SIG-M5 treated with dmso at 0.1 percent for 504 hours (cell line): ENCODE data around the gene NRXN3.

Experiments
- DNase-seq: peaks from one replicate; lab custom pipeline; 2025; ENCODE audit not compliant: unreplicated experiment; lab: John Stamatoyannopoulos, UW

Gene NRXN3

DNA sequence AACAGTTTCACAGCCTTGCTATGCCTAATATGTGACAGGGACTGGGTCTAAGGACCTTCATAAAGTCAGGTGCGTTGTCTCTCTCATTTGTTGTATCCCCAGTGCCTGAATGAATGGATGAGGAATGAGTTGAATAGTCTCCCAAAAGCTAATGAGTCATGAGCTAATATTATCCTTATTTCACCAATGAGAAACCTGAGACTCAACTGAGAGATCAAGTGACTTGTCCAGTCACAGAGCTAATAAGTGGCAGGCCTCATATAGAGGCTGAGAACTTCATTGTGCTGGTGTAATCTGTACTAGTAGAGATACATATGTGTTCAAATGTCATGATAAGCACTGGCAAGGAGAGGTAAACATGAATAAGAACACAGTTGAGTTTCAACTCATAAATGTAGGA lies 612.4 kb downstream of the NRXN3 start:
- DNase-seq: no peak

DNA sequence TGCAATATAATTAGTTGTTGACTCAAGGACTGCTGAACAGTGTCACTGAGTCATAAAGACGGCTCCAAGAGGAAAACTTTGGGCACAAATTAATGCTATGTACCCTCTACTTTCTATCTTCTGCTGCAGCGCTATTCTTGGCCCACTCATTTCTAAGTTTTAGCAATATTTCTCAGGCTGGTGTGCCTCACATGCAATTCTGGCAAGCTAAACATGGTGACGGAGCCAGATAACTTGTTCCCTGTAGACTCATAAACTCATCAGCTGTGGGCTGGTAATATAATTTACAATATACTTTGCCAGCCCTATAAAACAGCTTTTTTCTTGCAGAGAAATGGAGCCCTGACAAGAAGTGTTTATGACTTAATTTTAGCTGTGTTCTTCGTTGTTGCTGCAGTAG lies 615.1 kb downstream of the NRXN3 start:
- no peak for DNase-seq

DNA sequence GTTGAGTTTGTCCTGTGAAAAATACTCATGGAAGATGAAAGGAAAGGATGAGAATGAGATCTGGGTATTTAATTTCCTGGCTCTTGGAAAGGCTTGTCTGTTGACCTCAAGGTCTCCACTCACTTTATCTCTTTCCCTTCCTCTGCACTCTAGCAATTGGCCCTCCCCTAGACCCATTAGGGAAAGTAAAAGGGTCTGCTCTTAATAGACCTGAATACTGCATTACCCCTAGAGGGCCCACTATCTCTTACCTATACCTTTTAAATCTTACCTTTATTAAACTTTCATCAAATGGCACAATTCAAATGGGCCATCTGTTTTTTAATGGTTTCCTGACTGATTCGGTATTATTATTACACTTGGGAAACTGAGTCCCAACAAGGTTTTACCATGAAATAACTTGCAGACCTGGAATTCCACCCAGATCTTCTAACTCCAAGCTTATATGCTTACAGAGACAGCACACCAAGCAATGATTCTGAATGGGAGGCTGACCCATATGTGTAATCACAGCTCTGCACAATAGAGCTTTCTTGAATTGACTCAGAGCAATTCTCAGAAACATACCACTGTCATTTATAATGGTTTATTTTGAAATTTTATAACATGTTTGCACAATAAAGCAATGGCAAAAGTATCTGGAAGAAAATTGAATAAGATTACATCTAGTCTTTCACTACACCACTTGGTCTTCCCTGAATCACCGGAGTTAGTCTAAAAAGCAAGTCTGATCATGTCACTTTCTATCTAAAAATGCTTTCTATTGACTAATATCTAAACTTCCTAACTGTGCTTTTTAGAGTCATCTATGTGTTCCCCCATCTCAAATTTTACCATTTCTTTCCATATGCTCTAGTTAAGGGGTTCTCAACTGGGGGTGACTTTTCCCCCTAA lies 618.5 kb downstream of the NRXN3 start:
- DNase-seq: no peak

DNA sequence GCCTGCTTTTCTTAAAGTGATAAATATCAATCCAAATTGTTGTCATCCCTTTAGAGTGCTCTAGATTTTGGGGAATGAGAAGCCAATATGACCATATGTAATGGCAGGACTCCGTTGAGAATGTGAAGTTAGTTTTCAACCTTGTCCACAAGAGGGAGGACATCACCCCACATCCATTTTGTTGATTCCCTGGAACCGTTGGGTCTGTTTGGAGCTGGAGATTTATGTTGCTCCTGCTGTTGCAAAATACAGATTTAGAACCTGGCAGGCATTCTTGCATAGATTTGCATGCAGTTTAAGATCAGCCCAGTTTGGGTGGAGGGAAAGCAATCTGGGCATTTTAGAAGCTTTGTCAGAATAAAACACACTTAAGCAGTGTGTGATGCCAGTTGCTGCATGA lies 620.1 kb downstream of the NRXN3 start:
- no peak for DNase-seq

DNA sequence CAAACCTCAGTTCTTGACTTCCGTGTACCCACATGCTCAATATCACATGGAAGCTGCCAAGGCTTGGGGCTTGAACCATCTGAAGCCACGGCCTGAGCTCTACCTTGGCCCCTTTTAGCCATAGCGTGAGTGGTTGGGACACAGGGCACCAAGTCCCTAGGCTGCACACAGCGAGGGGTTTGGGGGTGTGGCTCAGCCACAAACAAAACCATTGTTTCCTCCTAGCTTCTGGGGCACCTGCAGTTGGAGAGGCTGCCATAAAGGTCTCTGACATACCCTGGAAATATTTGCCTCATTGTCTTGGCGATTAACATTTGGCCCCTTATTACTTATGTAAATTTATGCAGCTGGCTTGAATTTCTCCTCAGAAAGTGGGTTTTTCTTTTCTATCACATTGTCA lies 628.6 kb downstream of the NRXN3 start:
- DNase-seq: no peak

DNA sequence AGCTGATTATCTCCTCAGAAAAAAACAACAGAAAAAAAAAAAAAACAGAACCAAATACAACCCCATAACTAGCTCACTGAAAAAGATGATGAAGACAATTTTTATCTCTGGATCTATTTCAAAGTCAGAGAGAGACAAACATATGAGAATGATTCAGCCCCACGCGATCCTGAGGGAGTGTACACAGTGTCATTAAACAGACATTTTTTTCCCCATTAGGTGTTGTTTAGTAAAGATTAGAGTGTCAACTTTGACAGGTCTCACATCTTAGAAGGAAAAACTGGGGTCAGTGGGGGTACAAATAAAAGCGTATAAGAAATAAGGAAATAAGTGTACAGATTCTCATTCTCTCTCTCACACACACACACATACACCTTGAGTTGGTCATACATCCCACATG lies 635.4 kb downstream of the NRXN3 start:
- no peak for DNase-seq

DNA sequence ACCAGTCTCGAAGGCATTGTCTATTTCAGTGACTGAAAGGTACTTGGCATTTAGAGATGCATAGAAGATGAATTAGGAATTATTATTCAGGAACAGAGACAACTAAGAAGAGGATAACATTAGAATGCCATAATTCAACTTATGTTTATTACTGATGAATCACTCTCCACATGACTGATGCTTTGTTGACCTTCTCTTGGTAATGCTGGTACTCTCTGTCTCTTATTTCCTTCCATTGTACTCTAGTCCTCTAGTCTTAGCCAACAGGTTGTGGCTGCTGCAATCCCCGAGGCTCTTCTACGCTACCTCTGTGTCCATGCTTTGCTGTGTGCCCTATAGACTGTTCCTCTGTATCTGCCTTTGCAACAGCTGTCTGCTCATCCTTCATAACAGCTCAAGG lies 652.9 kb downstream of the NRXN3 start:
- no peak for DNase-seq

DNA sequence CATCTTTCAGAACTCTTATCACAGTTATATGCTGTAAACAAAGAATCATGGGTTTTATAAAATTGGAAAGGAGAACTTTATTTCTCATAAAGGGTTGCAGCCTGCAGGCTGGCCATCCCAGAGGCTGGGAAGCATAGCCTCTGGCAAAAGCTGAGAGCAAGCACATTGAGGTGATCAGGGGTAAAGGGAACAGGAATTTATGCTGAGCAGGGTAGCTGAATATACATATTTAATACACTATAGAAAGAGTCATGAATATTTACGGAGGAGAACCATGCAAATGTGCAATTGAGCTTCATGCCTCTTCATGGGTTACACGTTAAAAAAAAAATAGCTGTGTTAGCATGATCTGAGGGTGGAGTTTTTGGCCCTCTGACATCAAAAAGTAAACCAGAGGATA lies 653.3 kb downstream of the NRXN3 start:
- DNase-seq: no peak

DNA sequence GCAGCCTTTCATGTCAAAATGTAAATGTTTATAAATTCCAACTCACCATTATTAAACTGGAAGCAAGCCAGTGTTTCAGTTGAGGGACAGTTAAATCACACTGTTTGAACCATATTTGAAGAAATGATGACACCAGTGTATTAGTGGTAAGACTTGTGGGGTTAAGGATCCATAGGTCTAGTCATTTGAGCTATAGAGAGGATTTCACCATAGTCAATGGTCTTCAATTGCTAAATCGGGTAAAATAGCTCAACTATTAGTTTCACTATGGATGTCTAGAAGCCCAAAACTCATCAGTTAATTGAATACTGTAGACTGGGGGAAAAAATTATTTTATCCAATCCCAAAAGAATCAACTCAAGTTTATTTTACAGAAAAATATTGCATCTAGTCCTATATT lies 659.1 kb downstream of the NRXN3 start:
- no peak for DNase-seq

DNA sequence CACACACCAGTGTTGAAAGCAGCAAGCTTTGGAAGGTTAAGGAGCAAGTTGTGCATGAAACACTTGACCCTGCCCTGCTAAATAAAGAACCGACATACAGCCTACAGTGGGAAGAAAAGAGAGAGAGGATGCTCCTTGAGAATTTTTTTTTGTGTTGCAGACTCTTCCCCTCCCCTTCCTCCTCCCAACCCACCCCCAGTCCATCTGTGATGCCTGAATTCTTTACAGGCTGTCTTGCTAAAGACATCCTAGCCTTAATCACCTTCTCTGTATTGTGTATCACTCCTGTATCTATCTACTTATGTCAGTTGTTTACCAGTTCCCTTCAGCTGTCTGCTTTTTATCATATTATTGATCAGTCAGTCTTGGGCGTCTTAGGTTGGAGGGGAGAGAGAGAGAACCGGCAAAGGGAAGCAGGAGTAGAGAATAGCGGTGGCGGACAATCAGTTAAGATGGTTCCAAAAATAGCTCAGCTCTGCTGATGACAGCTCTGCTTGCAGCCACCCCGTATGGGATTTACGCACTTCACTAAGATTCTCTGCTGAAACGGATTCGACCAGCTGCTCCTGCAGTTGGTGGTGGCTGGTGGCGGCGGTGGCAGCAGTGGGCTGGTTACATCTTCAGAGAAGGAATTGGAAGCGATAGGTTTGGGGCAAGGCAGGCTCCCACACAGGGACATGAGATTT lies 664.7 kb downstream of the NRXN3 start:
- no peak for DNase-seq

DNA sequence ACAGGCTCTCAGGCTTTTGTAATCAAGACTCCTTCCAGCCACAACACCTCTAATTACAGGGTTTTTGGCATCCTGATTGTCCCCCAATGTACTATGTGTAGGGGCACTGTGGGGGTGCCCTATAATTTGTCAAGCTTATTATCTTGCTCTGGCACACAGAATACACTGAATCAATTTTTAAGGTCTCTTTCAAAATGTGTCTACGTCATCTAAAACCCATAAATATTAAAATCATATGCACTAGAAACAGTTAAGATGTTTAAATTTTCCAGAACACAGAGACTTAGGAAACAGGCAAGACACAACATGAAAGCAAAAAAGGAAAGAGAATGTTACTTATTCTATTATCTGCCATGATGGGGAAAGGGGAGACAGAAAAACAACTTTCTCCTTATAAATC lies 665.7 kb downstream of the NRXN3 start:
- no peak for DNase-seq

DNA sequence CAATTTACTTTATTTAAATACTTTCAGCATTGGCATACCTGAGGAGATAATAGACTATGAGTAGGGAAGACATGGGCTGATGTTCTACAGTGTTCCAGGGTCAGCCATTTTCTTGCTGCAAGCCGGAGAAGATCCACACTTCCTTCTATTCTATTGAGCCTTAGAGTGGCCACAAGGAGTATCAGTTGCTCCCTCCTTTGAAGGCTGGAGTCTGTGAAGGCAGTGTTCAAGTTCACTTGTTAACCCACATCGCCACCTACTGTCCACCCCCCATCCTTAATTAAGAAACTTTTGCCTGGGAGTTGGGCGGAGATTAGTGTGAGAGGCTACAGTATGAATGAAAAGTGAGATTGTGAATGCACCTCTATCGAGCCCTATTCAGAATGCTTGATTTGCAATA lies 666.6 kb downstream of the NRXN3 start:
- peak; percentile 73 for DNase-seq

DNA sequence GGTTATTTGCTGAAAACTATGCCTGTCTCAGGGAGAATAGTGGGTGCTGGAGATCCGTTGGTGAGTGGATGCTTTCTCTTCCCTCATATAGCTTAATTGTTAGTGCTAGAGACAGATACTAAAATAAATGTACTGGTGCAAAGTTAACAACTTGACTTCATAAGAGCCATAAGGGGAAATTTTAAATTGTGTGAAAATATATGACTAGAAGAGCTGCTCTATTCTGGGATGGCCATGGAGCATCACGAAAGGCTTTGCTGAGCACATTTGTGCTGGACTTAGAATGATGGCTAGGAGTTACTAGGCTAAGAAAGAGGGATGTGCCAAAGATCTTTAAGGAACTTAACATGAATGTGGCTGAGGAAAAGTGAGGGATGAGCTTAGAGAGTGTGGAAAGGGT lies 668.8 kb downstream of the NRXN3 start:
- no peak for DNase-seq

DNA sequence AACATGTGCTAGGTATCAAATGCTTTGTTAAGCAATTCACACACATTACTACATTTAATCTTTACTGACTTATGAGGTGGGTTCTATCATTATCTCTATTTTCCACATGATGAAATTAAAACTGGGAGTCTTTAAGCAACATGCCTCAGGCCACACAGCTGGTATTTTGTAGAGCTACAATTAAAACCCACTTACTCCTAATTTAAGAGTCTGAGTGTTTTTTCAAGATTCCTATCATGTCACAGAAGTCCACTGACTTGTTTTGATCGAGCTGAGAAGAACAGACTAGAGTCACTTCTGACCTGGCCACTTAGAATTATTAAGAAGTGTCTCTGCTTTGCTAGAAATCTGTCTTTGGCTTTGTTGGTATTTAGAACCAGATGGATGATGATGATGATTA lies 670.7 kb downstream of the NRXN3 start:
- DNase-seq: no peak

DNA sequence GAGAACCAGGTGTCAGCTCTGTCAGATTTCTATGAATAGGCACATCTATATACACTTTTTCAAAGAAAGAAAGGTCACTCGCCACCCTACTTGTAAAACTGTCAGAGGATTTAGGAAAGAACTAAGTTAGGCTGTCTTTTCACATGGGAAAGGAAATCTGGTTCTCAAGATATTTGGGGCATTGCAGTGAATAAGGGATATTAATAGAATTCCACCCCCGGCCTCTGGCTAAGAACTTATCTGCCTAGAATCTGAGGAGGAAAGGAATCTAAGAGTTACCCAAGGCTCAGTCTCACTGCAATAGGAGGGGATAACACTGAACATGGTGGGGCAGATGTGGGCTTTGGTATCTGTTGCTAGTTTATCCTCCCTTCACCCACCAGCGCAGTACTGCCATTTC lies 677.6 kb downstream of the NRXN3 start:
- no peak for DNase-seq

DNA sequence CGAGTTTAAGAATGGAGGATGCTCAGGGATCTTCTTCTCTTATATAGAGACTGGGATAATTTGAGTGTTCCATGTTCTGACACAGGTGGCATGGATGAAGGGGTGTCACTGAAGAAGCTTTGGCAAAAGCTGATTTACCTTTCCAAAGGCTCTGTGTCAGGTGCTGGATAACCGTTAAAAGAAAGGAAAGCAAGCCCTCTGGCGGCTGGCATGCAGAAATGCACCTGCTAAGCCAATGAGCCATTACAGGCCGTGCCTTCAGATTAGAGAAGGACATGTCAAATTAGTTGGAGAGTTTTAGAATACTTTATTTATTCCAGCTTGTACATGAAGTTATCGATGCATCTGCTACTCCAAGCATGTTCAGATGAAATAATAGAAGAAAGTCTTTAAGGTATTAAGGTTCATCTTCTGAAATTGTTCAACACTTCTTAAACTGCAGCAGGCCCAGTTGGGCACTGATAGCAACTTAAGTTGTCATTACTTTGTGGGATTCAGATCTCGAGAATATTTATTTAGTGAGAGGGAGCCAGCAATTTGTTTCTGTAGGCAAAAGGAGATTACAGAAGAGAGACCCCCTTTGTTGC lies 678.2 kb downstream of the NRXN3 start:
- DNase-seq: peak; percentile 31

DNA sequence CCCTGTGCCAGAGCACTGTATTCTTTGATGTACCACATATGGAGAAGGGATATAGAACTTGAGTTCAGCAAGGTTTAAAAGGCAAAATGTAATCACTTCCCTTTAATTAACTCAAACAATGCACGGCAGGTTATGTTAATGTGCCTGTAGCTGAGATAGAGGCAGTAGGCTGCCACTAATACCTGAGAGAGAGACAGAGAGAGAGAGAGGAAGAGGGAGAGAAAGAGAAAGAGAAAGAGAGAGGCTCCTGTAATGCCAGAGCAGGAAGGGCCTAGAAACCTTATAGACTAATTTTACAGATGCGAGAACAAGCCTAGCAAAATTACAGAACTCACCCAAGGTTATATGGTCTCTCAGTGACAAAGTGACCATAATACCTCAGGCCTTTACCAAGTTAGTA lies 679.8 kb downstream of the NRXN3 start:
- no peak for DNase-seq

DNA sequence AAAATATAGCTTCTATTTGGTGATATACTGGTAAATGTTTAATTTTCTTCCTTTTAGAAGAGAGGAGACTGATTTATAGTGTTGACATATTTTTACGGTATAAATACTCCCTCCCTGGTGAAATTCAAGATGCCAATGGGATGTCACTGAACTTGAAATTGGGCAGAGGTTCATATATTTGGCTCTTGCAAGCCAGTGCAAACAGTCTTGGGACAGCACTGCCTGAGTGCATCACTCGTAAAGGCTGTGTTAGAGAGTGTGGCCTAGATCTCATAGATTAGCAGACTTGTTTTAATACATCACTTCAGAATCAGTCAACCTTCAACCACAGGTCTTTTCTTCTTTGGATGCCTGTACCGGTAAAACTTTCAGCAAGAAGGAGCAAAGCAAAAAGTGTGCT lies 681.0 kb downstream of the NRXN3 start:
- no peak for DNase-seq

DNA sequence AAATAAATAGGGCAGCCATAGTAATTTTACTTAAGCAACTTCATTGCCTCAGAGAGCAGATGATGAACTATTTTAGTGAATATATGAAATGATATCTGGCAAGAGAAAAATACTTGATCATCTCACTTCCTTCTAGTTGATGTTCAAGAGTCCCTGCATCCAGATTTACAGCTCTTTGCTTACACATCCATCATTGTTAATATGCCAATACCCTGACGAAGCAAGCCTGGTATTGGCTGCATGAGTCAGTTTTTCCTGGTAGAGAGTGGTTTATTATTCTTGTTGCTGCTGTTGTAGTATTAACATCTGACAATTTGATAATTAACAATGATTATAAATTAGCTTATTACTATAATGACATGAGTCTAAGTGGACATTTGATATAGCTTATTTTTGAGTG lies 681.9 kb downstream of the NRXN3 start:
- no peak for DNase-seq

DNA sequence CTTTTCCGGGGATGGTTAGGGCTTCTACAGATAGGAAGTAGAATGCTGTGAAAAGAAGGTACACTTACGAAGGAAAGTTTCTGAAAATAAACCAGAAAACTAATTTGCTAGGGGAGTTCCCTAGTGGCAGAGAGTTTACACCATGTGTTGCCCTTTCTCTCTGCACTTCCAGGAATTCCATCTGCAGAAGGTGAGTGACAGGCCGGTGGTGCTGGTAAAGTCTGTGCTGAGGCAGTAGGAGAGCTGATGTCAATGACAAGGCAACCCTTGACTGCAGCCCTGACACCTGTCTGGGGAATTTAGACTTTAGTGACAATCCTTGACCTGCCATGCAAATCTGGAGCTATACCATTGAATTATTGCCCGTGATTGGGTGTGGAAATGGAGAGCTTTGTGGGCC lies 687.8 kb downstream of the NRXN3 start:
- no peak for DNase-seq

DNA sequence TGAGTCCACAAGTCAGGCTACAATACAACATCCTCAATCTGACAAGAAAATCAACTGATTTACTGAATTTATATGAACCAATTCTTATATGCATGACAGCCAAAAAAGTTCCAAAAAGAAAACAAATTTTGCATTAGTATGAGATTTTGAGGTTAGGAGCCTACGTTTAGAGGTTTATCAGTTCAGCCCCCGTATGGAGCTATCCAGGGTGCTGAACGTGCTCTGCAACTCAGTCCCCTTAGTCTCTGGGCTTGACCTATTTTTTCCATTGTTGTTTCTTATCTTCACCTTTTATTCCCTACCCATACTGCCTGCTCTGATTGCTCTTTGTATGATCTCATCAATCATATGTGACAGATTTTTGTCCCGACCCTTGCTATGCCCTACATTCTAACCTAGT lies 693.0 kb downstream of the NRXN3 start:
- peak; percentile 4 for DNase-seq

DNA sequence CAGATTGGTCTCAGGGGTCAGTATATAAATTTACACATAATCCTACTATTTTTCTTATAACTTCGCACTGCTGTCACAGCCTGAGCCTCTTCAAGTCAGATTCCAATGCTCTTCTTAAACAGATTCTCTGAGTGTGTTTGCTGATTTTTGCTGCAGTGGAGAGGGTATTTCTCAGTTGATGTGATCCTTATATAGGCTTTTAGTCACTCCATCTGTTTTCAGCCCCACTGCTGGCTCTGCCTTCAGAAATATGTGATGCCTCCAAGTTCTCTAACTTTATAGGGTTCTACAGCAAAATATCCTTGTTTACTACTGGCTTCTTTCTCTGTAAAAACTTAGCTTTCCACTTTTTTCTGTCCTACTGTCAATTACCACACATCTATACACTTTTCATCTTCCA lies 702.7 kb downstream of the NRXN3 start:
- DNase-seq: no peak
